Ishikawa (cell line): Measurements from ENCODE around the gene HTRA1.

Source experiments
- CEBPB ChIP-seq: IDR thresholded peaks from 2 replicates; pipeline ENCODE4 v1.6.1; 2012
- CREB1 ChIP-seq: IDR thresholded peaks from 2 replicates; pipeline ENCODE4 v1.6.1; 2012; ENCODE audit warnings: low read depth
- EGR1 ChIP-seq: IDR thresholded peaks from 2 replicates; pipeline ENCODE4 v1.6.1; 2012
- EP300 ChIP-seq: IDR thresholded peaks from 2 replicates; pipeline ENCODE4 v1.6.1; 2012; ENCODE audit warnings: borderline replicate concordance
- FOXM1 ChIP-seq: IDR thresholded peaks from 2 replicates; pipeline ENCODE4 v1.6.1; 2012; ENCODE audit warnings: low read depth, borderline replicate concordance
- NFIC ChIP-seq: IDR thresholded peaks from 2 replicates; pipeline ENCODE4 v1.6.1; 2012
- RAD21 ChIP-seq: IDR thresholded peaks from 2 replicates; pipeline ENCODE4 v1.6.1; 2012; ENCODE audit warnings: low read depth
- TAF1 ChIP-seq: IDR thresholded peaks from 2 replicates; pipeline ENCODE4 v1.6.1; 2012; ENCODE audit warnings: low read depth, mild to moderate bottlenecking
- TCF12 ChIP-seq: IDR thresholded peaks from 2 replicates; pipeline ENCODE4 v1.6.1; 2012; ENCODE audit warnings: low read depth
- TEAD4 ChIP-seq: IDR thresholded peaks from 2 replicates; pipeline ENCODE4 v1.6.1; 2012
- YY1 ChIP-seq: IDR thresholded peaks from 2 replicates; pipeline ENCODE4 v1.6.1; 2012; ENCODE audit warnings: low read depth
- ZBTB7A ChIP-seq: IDR thresholded peaks from 2 replicates; pipeline ENCODE4 v1.6.1; 2012; ENCODE audit warnings: low read depth
- TF ChIP-seq, protein P1 (sequence below): IDR thresholded peaks from 2 replicates; pipeline ENCODE4 v1.6.1; 2012
- TF ChIP-seq, protein P2 (sequence below): IDR thresholded peaks from 2 replicates; pipeline ENCODE4 v1.6.1; 2012
- TF ChIP-seq, protein P3 (sequence below): IDR thresholded peaks from 2 replicates; pipeline ENCODE4 v1.6.1; 2012; ENCODE audit warnings: low read depth, mild to moderate bottlenecking

HTRA1 gene

DNA sequence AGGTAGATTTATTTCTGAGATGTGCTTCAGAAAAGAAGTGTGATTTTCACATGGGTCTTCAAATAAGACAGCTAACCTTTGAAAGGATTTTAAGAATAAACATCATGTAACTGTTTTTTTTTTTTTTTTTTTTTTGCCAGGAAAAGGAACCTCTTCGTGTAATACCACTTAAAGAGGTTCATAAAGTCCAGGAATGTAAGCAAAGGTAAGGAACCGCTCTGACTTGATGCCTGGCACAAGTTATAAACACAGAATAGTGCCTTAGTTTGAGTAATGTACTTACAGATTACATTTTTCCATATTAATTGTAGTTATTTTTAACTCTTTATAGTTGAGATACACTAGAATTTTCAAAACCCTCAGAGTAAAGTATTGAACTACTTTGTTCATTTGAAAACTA lies 37.3 kb upstream of the HTRA1 start:
- TF ChIP-seq RAD21 = no peak
- no peak for TF ChIP-seq EP300
- TF ChIP-seq NFIC = no peak
- TF ChIP-seq EGR1 = no peak
- no peak for TF ChIP-seq TCF12
- TF ChIP-seq, protein P1, sequence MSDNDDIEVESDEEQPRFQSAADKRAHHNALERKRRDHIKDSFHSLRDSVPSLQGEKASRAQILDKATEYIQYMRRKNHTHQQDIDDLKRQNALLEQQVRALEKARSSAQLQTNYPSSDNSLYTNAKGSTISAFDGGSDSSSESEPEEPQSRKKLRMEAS = no peak
- TF ChIP-seq TEAD4 = no peak
- TF ChIP-seq TAF1 = no peak
- TF ChIP-seq CREB1 = no peak
- no peak for TF ChIP-seq CEBPB
- TF ChIP-seq ZBTB7A = no peak
- TF ChIP-seq, protein P2, sequence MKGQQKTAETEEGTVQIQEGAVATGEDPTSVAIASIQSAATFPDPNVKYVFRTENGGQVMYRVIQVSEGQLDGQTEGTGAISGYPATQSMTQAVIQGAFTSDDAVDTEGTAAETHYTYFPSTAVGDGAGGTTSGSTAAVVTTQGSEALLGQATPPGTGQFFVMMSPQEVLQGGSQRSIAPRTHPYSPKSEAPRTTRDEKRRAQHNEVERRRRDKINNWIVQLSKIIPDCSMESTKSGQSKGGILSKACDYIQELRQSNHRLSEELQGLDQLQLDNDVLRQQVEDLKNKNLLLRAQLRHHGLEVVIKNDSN = no peak
- TF ChIP-seq, protein P3, sequence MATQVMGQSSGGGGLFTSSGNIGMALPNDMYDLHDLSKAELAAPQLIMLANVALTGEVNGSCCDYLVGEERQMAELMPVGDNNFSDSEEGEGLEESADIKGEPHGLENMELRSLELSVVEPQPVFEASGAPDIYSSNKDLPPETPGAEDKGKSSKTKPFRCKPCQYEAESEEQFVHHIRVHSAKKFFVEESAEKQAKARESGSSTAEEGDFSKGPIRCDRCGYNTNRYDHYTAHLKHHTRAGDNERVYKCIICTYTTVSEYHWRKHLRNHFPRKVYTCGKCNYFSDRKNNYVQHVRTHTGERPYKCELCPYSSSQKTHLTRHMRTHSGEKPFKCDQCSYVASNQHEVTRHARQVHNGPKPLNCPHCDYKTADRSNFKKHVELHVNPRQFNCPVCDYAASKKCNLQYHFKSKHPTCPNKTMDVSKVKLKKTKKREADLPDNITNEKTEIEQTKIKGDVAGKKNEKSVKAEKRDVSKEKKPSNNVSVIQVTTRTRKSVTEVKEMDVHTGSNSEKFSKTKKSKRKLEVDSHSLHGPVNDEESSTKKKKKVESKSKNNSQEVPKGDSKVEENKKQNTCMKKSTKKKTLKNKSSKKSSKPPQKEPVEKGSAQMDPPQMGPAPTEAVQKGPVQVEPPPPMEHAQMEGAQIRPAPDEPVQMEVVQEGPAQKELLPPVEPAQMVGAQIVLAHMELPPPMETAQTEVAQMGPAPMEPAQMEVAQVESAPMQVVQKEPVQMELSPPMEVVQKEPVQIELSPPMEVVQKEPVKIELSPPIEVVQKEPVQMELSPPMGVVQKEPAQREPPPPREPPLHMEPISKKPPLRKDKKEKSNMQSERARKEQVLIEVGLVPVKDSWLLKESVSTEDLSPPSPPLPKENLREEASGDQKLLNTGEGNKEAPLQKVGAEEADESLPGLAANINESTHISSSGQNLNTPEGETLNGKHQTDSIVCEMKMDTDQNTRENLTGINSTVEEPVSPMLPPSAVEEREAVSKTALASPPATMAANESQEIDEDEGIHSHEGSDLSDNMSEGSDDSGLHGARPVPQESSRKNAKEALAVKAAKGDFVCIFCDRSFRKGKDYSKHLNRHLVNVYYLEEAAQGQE = no peak
- no peak for TF ChIP-seq YY1
- TF ChIP-seq FOXM1 = no peak

DNA sequence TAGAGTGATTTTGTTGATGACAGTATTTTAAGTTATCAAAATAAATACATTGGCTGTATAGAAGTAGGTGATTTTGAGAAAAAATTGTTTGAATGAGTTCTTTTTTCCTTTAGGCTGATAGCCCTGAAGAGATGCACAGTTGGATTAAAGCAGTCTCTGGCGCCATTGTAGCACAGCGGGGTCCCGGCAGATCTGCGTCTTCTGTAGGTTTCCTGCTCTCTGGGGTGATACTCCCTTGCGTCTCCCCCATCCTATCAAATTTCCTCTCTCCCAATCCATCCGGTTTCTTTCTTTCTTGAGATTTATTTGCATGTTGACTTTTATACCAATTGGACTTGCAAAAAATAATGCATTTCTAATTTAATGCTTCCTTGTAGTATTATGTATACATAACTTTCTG lies 34.5 kb upstream of the HTRA1 start:
- TF ChIP-seq EGR1 = no peak
- no peak for TF ChIP-seq TAF1
- no peak for TF ChIP-seq CEBPB
- TF ChIP-seq, protein P1 = no peak
- no peak for TF ChIP-seq ZBTB7A
- TF ChIP-seq, protein P2 = no peak
- TF ChIP-seq NFIC = no peak
- TF ChIP-seq YY1 = no peak
- no peak for TF ChIP-seq EP300
- no peak for TF ChIP-seq TEAD4
- no peak for TF ChIP-seq CREB1
- TF ChIP-seq RAD21 = no peak
- no peak for TF ChIP-seq TCF12
- TF ChIP-seq, protein P3 = no peak

DNA sequence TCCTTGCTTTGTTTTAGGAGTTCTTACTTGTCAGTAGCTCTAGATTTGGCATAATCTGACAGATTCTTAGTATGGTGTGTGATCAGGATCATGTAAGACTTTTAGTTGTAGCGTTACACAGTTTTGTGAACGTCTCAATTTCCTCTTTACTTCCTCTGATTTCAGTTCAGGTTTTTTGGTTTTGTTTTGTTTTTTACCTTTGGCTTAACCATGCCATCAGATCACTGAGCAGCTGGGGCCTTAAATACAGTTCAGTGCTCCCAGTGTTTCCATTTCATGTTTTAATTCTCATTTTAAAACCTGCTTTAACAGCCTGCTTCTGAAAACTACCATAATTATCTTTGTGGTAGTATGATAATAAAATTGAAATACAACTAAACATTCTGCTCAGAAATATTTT lies 34.1 kb upstream of the HTRA1 start:
- TF ChIP-seq EGR1 = no peak
- no peak for TF ChIP-seq TAF1
- TF ChIP-seq CEBPB = no peak
- TF ChIP-seq, protein P2 = no peak
- no peak for TF ChIP-seq EP300
- TF ChIP-seq NFIC = no peak
- TF ChIP-seq, protein P3 = no peak
- TF ChIP-seq TCF12 = no peak
- no peak for TF ChIP-seq RAD21
- no peak for TF ChIP-seq FOXM1
- no peak for TF ChIP-seq ZBTB7A

DNA sequence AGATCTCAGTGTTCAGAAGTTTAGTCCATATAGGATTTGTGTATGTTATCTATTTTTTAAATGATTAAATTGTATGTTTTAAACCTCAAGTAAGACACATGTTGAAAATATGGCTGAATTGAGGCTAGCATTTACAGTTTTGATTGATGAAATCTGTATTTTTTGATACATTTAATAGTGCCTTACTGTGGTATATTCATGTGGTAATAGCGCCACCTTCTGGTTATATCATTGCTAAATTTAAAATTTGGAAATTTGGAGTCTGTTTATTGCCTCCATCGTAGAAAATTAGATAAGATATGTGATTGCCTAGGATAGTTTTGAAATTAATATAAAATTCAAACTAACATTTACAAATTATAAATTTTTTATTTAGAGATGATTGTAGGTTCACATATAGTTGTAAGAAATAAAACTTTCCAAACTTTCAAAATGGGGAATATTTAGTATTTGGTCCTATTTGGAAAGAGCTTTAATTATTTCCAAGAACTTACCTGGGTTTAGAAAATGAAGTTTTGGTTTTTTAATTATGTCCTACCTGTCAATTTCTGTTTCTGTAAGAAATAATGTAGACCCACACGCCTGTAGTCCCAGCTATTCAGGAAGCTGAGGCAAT lies 26.0 kb upstream of the HTRA1 start:
- peak; percentile 92 for TF ChIP-seq RAD21
- TF ChIP-seq CEBPB = no peak
